Common myeloid progenitor, CD34-positive (primary cell): ENCODE data around the gene SORL1.

Experiments used
- CTCF ChIA-PET: fragments of 350-600 bp; sonication (Branson Sonifier 250); formaldehyde crosslinking; loops from one replicate; lab custom pipeline; 2021; ENCODE audit warnings: antibody characterized with exemption; lab: Charles Lee
- POLR2A ChIA-PET: fragments of 350-600 bp; sonication (Branson Sonifier 250); formaldehyde crosslinking; loops from one replicate; lab custom pipeline; 2021; ENCODE audit warnings: antibody characterized with exemption; lab: Charles Lee
- DNase-seq, 3 donors: peaks; one replicate each; pipeline versions ENCODE4 v3.0.0 to v3.0.0-alpha.2; 2013
- H3K27ac ChIP-seq, 2 experiments: 1 replicate in 1 of 2; 2 replicates in 1 of 2; pipeline ENCODE4 v1.7.0; 2013; ENCODE audit warnings: inconsistent platforms in 2 of 2, low read length in 2 of 2, mild to moderate bottlenecking in 2 of 2, low read depth in 1 of 2, moderate library complexity in 1 of 2; ENCODE audit not compliant: severe bottlenecking in 2 of 2, insufficient read depth in 1 of 2, poor library complexity in 1 of 2
- H3K27me3 ChIP-seq, 5 experiments: replicated peaks in 2 of 5; 1 replicate in 3 of 5; 2 replicates in 2 of 5; pipeline versions ENCODE4 v1.6.1 to v1.7.0; 2013; ENCODE audit warnings: low read length in 4 of 5, mild to moderate bottlenecking in 2 of 5, moderate library complexity in 2 of 5, inconsistent platforms in 1 of 5; ENCODE audit not compliant: insufficient read depth in 5 of 5, control insufficient read depth in 4 of 5
- H3K36me3 ChIP-seq, 4 experiments: 1 replicate in 2 of 4; 2 replicates in 2 of 4; pipeline versions ENCODE4 v1.6.1 to v1.7.0; 2013; ENCODE audit warnings: low read length in 3 of 4, control low read depth in 1 of 4, mild to moderate bottlenecking in 1 of 4; ENCODE audit not compliant: control insufficient read depth in 4 of 4, insufficient read depth in 4 of 4
- H3K4me1 ChIP-seq, 4 experiments: 1 replicate in 3 of 4; 2 replicates in 1 of 4; pipeline versions ENCODE4 v1.6.1 to v1.7.1; 2013; ENCODE audit warnings: low read length in 3 of 4, mild to moderate bottlenecking in 3 of 4, control low read depth in 1 of 4, inconsistent platforms in 1 of 4, moderate library complexity in 1 of 4; ENCODE audit not compliant: control insufficient read depth in 4 of 4, insufficient read depth in 4 of 4; ENCODE audit errors: control extremely low read depth in 1 of 4
- H3K4me3 ChIP-seq, 7 experiments: 1 replicate in 4 of 7; 2 replicates in 3 of 7; pipeline versions ENCODE4 v1.5.1 to v1.7.0; 2013; ENCODE audit warnings: mild to moderate bottlenecking in 7 of 7, low read length in 6 of 7, moderate library complexity in 6 of 7, inconsistent platforms in 2 of 7, low read depth in 2 of 7, control low read depth in 1 of 7; ENCODE audit not compliant: insufficient read depth in 4 of 7, control insufficient read depth in 1 of 7; ENCODE audit errors: extremely low read depth in 1 of 7
- H3K9me3 ChIP-seq, 5 experiments: 1 replicate in 4 of 5; 2 replicates in 1 of 5; pipeline versions ENCODE4 v1.6.1 to v1.7.1; 2013; ENCODE audit warnings: low read length in 4 of 5, mild to moderate bottlenecking in 2 of 5, inconsistent platforms in 1 of 5, low read depth in 1 of 5, moderate library complexity in 1 of 5; ENCODE audit not compliant: control insufficient read depth in 4 of 5, insufficient read depth in 2 of 5; ENCODE audit errors: control extremely low read depth in 1 of 5
- WGBS: methylation state at CpG from one replicate; pipeline ENCODE4 v1.1.5; 2013; ENCODE audit not compliant: insufficient coverage; 5-methylcytosine and 5-hydroxymethylcytosine counted together

The SORL1 gene

DNA sequence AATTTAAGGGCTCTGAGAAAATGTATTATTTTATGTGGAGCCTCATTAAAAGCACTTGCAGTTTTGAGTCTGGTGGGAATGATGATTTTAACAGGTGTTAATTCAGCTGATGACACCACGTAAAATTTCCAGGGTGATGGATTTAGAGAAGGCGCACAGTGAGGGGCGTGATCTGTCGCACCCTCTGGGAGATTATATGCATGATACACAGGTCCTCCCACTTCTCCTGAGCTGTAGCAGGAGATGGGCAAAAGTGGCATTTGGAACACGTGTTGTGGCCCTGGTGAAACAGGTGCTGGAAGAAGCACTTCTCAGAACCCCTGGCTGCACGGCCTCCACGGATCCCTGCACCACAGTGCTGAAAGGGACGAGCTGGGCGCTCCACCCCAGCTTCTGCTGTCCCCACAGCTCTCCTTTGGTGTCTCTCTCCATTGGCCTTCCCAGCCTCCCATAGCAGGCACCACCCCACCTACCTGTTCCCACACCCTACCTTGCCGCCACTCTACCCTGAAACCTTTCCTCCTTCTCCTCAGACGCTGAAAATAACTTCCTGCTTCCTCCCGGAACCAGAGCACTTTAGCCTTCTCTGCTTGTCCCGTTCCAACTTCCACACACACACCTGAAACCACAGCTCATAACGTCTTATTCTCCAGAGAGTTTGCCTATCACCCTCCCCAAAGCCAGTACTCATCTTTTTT is 6.9 kb upstream of the SORL1 start:
- ChIA-PET CTCF (interaction anchor here (0.6 to 1.5 kb wide), 2 partner anchors 16 to 60 kb away, joined by 3 to 4 read pairs; no protein-coding TSS in a partner anchor), POLR2A (no interaction called here)
- Histone ChIP-seq H3K4me1 (peaks cover 15 to 29% (median 18%) of the 10 kb centered on the region in 4 experiments), H3K36me3 (no peaks in the 10 kb centered on the region), H3K9me3 (peaks cover 0 to 1% (median 0%) of the 10 kb centered on the region in 5 experiments), H3K27me3 (no peaks in the 10 kb centered on the region), H3K27ac (no peak overlapping the region), H3K4me3 (no peak overlapping the region)
- WGBS, result 80% methylated on average over 13 of the region's 14 CpGs
- DNase-seq, result no peak

GRCh38 chr11:121446752-121447156 is 5.4 kb upstream of the SORL1 start:
- POLR2A ChIA-PET, result no interaction called here
- H3K4me1 ChIP-seq, result peaks cover 25 to 44% (median 32%) of the 10 kb centered on the region in 4 experiments

DNA sequence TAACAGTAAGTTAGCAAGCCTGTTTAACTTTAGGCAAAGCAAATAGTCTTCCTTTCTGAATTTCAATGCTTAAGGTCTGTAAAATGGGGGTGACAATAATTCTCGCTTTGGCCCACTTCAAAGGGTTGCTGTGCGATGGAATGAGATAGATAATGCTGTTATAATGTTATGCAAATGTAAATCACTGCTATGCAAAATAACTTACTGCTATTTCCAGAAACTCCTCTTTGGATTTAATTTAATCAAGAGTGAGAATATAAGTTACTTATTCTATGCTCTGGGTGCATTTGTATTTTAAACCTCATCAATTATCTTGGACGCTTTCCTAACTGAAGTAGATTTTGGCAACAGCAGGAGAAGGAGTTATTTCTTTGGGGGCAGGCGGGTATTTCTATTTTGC is 4.1 kb upstream of the SORL1 start:
- ChIA-PET CTCF (interaction anchor here (0.6 to 2.3 kb wide), 11 partner anchors 9 to 146 kb away, joined by 3 to 11 read pairs (median 4); no protein-coding TSS in a partner anchor), POLR2A (no interaction called here)
- Histone ChIP-seq H3K27me3 (no peaks in the 10 kb centered on the region), H3K4me1 (peaks cover 27 to 52% (median 41%) of the 10 kb centered on the region in 4 experiments), H3K36me3 (no peaks in the 10 kb centered on the region), H3K9me3 (peaks cover 0 to 1% (median 0%) of the 10 kb centered on the region in 5 experiments), H3K4me3 (no peak overlapping the region), H3K27ac (no peak overlapping the region)
- no peak for DNase-seq
- WGBS, result 100% methylated on average over 1 of the region's 4 CpGs

More at GRCh38 chr11:121446752-121447156, 5.4 kb upstream of the SORL1 start:
- 100% methylated on average over 2 of the region's 4 CpGs for WGBS
- peak in 2 of 3 donors; percentile 32 to 39 for DNase-seq
- CTCF ChIA-PET, result interaction anchor here (0.6 to 2.3 kb wide), 14 partner anchors 9 to 148 kb away, joined by 3 to 11 read pairs (median 4); no protein-coding TSS in a partner anchor
- Histone ChIP-seq H3K9me3 (peaks cover 0 to 1% (median 0%) of the 10 kb centered on the region in 5 experiments), H3K4me3 (no peak overlapping the region), H3K36me3 (no peaks in the 10 kb centered on the region), H3K27me3 (no peaks in the 10 kb centered on the region), H3K27ac (no peak overlapping the region)

DNA sequence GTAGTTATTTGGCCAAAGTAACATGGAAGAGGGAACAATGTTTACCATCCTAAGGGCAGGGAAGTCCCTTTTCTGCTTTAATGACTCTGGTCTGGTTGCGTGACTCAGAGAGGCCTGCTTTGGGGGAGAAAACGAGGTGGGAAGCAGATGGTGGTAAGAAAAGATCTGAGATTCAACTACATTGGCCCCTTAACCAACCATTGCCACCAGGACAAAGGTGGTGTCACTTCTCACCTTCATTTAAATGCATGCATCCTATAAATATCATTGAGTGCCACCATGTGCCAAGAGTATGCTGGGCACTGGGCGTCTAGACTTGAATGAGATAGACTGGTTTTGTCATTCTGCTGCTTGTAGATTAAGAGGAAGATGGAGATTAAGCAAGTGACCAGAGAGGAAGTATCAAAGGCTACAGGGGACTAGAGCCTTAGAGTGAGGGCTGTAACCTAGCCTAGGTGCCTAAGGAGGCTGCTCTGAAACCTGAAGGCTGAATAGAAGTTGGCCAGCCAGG is 3.6 kb upstream of the SORL1 start:
- Histone ChIP-seq H3K9me3 (peaks cover 0 to 1% (median 0%) of the 10 kb centered on the region in 5 experiments), H3K4me1 (peaks cover 31 to 57% (median 45%) of the 10 kb centered on the region in 4 experiments), H3K36me3 (no peaks in the 10 kb centered on the region), H3K27ac (no peak overlapping the region), H3K4me3 (no peak overlapping the region), H3K27me3 (no peaks in the 10 kb centered on the region)
- CTCF ChIA-PET, result interaction anchor here (0.6 to 2.5 kb wide), 7 partner anchors 13 to 143 kb away, joined by 3 to 8 read pairs (median 4); no protein-coding TSS in a partner anchor
- POLR2A ChIA-PET, result no interaction called here
- 70% methylated on average over 1 of the region's 3 CpGs for WGBS
- DNase-seq, result peak in 2 of 3 donors; percentile 71

GRCh38 chr11:121449123-121449522 is 3.0 kb upstream of the SORL1 start:
- 100% methylated on average over 3 of the region's 4 CpGs for WGBS
- Histone ChIP-seq H3K36me3 (no peaks in the 10 kb centered on the region), H3K9me3 (peaks cover 0 to 1% (median 0%) of the 10 kb centered on the region in 5 experiments), H3K4me3 (no peak overlapping the region), H3K27ac (no peak overlapping the region), H3K27me3 (no peaks in the 10 kb centered on the region), H3K4me1 (peaks cover 38 to 63% (median 52%) of the 10 kb centered on the region in 4 experiments)
- CTCF ChIA-PET, result interaction anchor here (1.8 to 4.3 kb wide), 5 partner anchors 14 to 142 kb away, joined by 4 to 50 read pairs (median 10); no protein-coding TSS in a partner anchor
- POLR2A ChIA-PET, result no interaction called here
- DNase-seq, result no peak

DNA sequence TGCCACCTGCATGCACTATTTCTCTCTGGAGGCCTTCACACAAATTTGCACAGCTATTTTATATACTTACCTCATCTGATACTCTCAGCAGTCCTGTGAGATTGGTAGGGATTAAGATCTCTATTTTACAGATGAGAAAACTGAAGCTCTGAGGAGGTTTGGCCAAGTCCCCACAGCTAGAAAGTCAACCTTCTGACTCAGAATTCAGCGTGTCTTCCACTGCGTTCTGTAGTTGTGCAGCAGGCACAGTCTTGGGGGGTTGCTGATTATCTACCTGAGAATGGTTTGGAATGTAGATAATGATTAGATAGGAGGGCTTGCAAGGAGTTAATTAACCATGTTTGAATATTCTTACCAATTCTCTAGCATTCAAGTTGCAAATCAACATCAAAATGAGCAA is 2.5 kb upstream of the SORL1 start:
- H3K27ac ChIP-seq, result no peak overlapping the region
- no peak overlapping the region for H3K4me3 ChIP-seq
- ChIA-PET POLR2A (interaction anchor here (0.8 to 1.7 kb wide), 2 partner anchors 9 to 15 kb away, joined by 4 read pairs; no protein-coding TSS in a partner anchor), CTCF (interaction anchor here (1.3 to 4.3 kb wide), 9 partner anchors 15 to 142 kb away, joined by 4 to 50 read pairs (median 8); no protein-coding TSS in a partner anchor)
- peaks cover 0 to 1% (median 0%) of the 10 kb centered on the region in 5 experiments for H3K9me3 ChIP-seq
- DNase-seq, result no peak
- no peaks in the 10 kb centered on the region for H3K27me3 ChIP-seq
- H3K36me3 ChIP-seq, result no peaks in the 10 kb centered on the region
- WGBS, result no CpG with 5 or more reads among the region's 2 CpGs
- H3K4me1 ChIP-seq, result peaks cover 38 to 68% (median 57%) of the 10 kb centered on the region in 4 experiments
